Measurements from ENCODE around the gene VAMP5.

- TF ChIP-seq, protein P1, sequence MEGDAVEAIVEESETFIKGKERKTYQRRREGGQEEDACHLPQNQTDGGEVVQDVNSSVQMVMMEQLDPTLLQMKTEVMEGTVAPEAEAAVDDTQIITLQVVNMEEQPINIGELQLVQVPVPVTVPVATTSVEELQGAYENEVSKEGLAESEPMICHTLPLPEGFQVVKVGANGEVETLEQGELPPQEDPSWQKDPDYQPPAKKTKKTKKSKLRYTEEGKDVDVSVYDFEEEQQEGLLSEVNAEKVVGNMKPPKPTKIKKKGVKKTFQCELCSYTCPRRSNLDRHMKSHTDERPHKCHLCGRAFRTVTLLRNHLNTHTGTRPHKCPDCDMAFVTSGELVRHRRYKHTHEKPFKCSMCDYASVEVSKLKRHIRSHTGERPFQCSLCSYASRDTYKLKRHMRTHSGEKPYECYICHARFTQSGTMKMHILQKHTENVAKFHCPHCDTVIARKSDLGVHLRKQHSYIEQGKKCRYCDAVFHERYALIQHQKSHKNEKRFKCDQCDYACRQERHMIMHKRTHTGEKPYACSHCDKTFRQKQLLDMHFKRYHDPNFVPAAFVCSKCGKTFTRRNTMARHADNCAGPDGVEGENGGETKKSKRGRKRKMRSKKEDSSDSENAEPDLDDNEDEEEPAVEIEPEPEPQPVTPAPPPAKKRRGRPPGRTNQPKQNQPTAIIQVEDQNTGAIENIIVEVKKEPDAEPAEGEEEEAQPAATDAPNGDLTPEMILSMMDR (IDR thresholded peaks at IDR 0.05), result peak; percentile 87 to 95 (median 88)
- peak in 1 of 2 donors; percentile 37 for TF ChIP-seq EP300 (IDR thresholded peaks at IDR 0.05)
These were observed 32.2 kb upstream of the VAMP5 start for GRCh38 chr2:85551698-85552678.
